ENCODE measurements around the gene TATDN2. TPM values are rescaled to one million over a fixed set of nuclear protein-coding genes. Genes with fewer than 3 reads are reported as not detected.

The TATDN2 gene
- total RNA-seq, 1 experiment from 2014 or later = 34.2 TPM

DNA sequence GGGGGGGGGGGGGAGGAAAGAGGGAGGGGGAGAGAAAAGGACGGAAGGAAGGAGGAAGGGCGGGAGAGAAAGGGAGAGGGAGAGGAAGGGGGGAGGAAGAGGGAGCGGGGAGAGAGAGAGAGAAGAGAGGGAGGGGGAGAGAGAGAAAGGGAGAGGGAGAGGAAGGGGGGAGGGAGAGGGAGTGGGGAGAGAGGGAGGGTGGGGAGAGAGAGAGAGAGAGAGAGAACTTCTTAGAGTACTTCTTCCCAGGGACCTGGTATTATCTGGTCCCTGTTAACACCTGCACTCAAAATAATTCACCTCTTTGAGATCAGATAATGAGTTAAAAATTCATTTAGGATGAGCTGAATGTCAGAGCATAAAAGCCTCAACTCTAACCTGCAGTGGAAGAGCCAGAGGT, 71.5 kb downstream of the TATDN2 start:
- Mint-ChIP-seq H3K4me3 (ENCODE audit: low read depth, unreplicated experiment) (peak overlapping the region; percentile 82), H3K9me3 (ENCODE audit: low read depth, unreplicated experiment) (no peaks in the 10 kb centered on the region), H3K27me3 (ENCODE audit: unreplicated experiment) (peaks cover 18% of the 10 kb centered on the region), H3K36me3 (ENCODE audit: insufficient read depth, unreplicated experiment) (peaks cover 36% of the 10 kb centered on the region), H3K4me1 (ENCODE audit: low read depth, unreplicated experiment) (no peaks in the 10 kb centered on the region), H3K27ac (ENCODE audit: unreplicated experiment) (peak overlapping the region; percentile 72)
- intact Hi-C loops (cut with micrococcal nuclease; ENCODE audit: unreplicated experiment) = no loop called here
- no peak for DNase-seq
- CTCF ChIA-PET = interaction anchor here (0.8 to 1.1 kb wide), 2 partner anchors 23 to 387 kb away, joined by 3 to 11 read pairs; no protein-coding TSS in a partner anchor
- TF ChIP-seq, protein P1, sequence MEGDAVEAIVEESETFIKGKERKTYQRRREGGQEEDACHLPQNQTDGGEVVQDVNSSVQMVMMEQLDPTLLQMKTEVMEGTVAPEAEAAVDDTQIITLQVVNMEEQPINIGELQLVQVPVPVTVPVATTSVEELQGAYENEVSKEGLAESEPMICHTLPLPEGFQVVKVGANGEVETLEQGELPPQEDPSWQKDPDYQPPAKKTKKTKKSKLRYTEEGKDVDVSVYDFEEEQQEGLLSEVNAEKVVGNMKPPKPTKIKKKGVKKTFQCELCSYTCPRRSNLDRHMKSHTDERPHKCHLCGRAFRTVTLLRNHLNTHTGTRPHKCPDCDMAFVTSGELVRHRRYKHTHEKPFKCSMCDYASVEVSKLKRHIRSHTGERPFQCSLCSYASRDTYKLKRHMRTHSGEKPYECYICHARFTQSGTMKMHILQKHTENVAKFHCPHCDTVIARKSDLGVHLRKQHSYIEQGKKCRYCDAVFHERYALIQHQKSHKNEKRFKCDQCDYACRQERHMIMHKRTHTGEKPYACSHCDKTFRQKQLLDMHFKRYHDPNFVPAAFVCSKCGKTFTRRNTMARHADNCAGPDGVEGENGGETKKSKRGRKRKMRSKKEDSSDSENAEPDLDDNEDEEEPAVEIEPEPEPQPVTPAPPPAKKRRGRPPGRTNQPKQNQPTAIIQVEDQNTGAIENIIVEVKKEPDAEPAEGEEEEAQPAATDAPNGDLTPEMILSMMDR (IDR thresholded peaks at IDR 0.05; ENCODE audit: unreplicated experiment) = no peak
- no TSS peak for BruUV-seq (replicated peaks)

DNA sequence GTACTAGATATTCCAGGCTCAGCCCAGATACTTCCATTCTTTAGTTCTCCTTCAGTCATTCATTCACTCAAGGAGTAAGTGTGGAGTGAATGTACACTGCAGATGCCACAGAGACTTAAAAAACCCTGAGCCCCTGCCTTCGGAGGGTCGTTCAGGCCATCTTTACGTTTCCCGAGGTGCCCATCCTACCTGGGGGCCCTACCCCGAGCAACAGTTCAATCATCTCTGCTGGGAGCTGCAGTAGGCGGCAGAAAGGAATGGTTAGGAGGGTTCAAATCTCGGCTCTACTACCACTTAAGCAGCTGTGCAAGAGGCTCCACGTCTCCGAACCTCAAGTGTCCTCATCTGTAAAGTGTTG, 72.0 kb downstream of the TATDN2 start:
- Mint-ChIP-seq H3K4me1 (ENCODE audit: low read depth, unreplicated experiment) (no peaks in the 10 kb centered on the region), H3K27me3 (ENCODE audit: unreplicated experiment) (peaks cover 23% of the 10 kb centered on the region), H3K27ac (ENCODE audit: unreplicated experiment) (peak overlapping the region; percentile 72), H3K9me3 (ENCODE audit: low read depth, unreplicated experiment) (no peaks in the 10 kb centered on the region), H3K36me3 (ENCODE audit: insufficient read depth, unreplicated experiment) (peaks cover 36% of the 10 kb centered on the region), H3K4me3 (ENCODE audit: low read depth, unreplicated experiment) (peak overlapping the region; percentile 82)
- TF ChIP-seq, protein P1 (IDR thresholded peaks at IDR 0.05; ENCODE audit: unreplicated experiment) = no peak
- DNase-seq = no peak
- no TSS peak for BruUV-seq (replicated peaks)
- CTCF ChIA-PET = interaction anchor here (0.6 to 1.3 kb wide), 5 partner anchors 22 to 387 kb away, joined by 3 to 11 read pairs (median 5); no protein-coding TSS in a partner anchor
- intact Hi-C loops (cut with micrococcal nuclease; ENCODE audit: unreplicated experiment) = no loop called here

- Mint-ChIP-seq H3K36me3 (ENCODE audit: insufficient read depth, unreplicated experiment) (peaks cover 36% of the 10 kb centered on the region), H3K9me3 (ENCODE audit: low read depth, unreplicated experiment) (no peaks in the 10 kb centered on the region), H3K27ac (ENCODE audit: unreplicated experiment) (peak overlapping the region; percentile 72), H3K27me3 (ENCODE audit: unreplicated experiment) (peaks cover 38% of the 10 kb centered on the region), H3K4me3 (ENCODE audit: low read depth, unreplicated experiment) (peak overlapping the region; percentile 82), H3K4me1 (ENCODE audit: low read depth, unreplicated experiment) (no peaks in the 10 kb centered on the region)
- TF ChIP-seq, protein P1 (IDR thresholded peaks at IDR 0.05; ENCODE audit: unreplicated experiment) = no peak
- CTCF ChIA-PET = interaction anchor here (0.7 to 1.3 kb wide), 4 partner anchors 16 to 218 kb away, joined by 3 to 6 read pairs (median 4); no protein-coding TSS in a partner anchor
- intact Hi-C loops (cut with micrococcal nuclease; ENCODE audit: unreplicated experiment) = no loop called here
- no TSS peak for BruUV-seq (replicated peaks)
- no peak for DNase-seq
These were observed 73.5 kb downstream of the TATDN2 start for GRCh38 chr3:10321630-10322351.

DNA sequence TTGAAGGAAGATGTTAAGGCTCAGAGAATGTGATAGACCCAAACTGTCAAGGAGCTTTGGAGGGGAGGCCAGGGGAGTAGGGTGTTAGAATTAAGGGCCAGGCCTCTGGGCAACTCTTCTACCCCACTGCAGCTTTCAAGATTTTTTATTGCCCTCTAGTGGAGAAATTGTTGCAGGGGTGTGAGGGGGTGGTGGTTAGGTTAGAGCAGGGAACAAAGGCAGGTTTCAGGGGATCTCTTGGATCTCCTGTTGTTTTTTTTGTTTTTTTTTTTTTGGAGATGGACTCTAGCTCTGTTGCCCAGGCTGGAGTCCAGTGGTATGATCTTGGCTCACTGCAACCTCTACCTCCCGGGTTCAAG, 74.1 kb downstream of the TATDN2 start:
- no TSS peak for BruUV-seq (replicated peaks)
- Mint-ChIP-seq H3K4me1 (ENCODE audit: low read depth, unreplicated experiment) (no peaks in the 10 kb centered on the region), H3K9me3 (ENCODE audit: low read depth, unreplicated experiment) (no peaks in the 10 kb centered on the region), H3K4me3 (ENCODE audit: low read depth, unreplicated experiment) (no peak overlapping the region), H3K36me3 (ENCODE audit: insufficient read depth, unreplicated experiment) (peaks cover 32% of the 10 kb centered on the region), H3K27me3 (ENCODE audit: unreplicated experiment) (peaks cover 43% of the 10 kb centered on the region), H3K27ac (ENCODE audit: unreplicated experiment) (no peak overlapping the region)
- intact Hi-C loops (cut with micrococcal nuclease; ENCODE audit: unreplicated experiment) = no loop called here
- TF ChIP-seq, protein P1 (IDR thresholded peaks at IDR 0.05; ENCODE audit: unreplicated experiment) = peak; percentile 15
- DNase-seq = peak; percentile 24
- CTCF ChIA-PET = interaction anchor here (0.7 to 1.1 kb wide), 3 partner anchors 16 to 218 kb away, joined by 3 to 4 read pairs (median 3); no protein-coding TSS in a partner anchor
